ENCODE data around the gene UGGT1. TPM values are rescaled to one million over a fixed set of nuclear protein-coding genes. Genes with fewer than 3 reads are reported as not detected.

Gene UGGT1
- total RNA-seq, 1 experiment from 2014 or later: 51.8 TPM

GRCh38 chr2:128057334-128057733 lies 33.7 kb upstream of the UGGT1 start:
- Histone ChIP-seq H3K27ac (ENCODE audit: low read depth, low read length) (no peak overlapping the region), H3K36me3 (ENCODE audit: control insufficient read depth in 1 of 2, insufficient read depth in 2 of 2, low read length in 2 of 2) (no peaks in the 10 kb centered on the region), H3K9me2 (ENCODE audit: insufficient read depth) (no peaks in the 10 kb centered on the region), H3K27me3 (ENCODE audit: insufficient read depth, low read length) (no peaks in the 10 kb centered on the region), H3K9me3 (ENCODE audit: control insufficient read depth in 1 of 2, insufficient read depth in 1 of 2, low read depth in 1 of 2, low read length in 2 of 2) (no peaks in the 10 kb centered on the region), H2AFZ (ENCODE audit: low read depth, low read length, poor library complexity, severe bottlenecking) (no peak overlapping the region), H3K9ac (ENCODE audit: low read length) (no peak overlapping the region), H3K79me2 (ENCODE audit: insufficient read depth, low read length) (no peaks in the 10 kb centered on the region), H3K4me3 (replicated peaks in 1 of 2; ENCODE audit: low read depth in 1 of 2, low read length in 2 of 2) (no peak overlapping the region), H3K4me2 (ENCODE audit: low read length) (no peak overlapping the region), H4K20me1 (ENCODE audit: insufficient read depth) (no peaks in the 10 kb centered on the region), H3K4me1 (ENCODE audit: control insufficient read depth in 1 of 2, insufficient read depth in 2 of 2, low read length in 2 of 2) (no peaks in the 10 kb centered on the region)
- POLR2A ChIA-PET: no interaction called here
- ATAC-seq (no peak), DNase-seq (ENCODE audit: low read depth, low spot score) (no peak)
- intact Hi-C loops (cut with micrococcal nuclease): no loop called here
- TF ChIP-seq JUND (IDR thresholded peaks at IDR 0.05) (no peak), FOSL1 (IDR thresholded peaks at IDR 0.05; ENCODE audit: low read depth) (no peak), SIN3A (IDR thresholded peaks at IDR 0.05; ENCODE audit: low read depth) (no peak), CEBPB (IDR thresholded peaks at IDR 0.05; ENCODE audit: low read depth) (no peak), CTCF (IDR thresholded peaks at IDR 0.05 in 2 of 3, conservative IDR thresholded peaks at IDR 0.05 in 1 of 3; ENCODE audit: borderline replicate concordance in 1 of 3, insufficient read depth in 1 of 3, low read depth in 2 of 3, low read length in 2 of 3) (no peak), MAX (IDR thresholded peaks at IDR 0.05) (no peak), RAD21 (IDR thresholded peaks at IDR 0.05; ENCODE audit: low read depth) (no peak), EGR1 (IDR thresholded peaks at IDR 0.05; ENCODE audit: low read depth) (no peak), EZH2phosphoT487 (IDR thresholded peaks at IDR 0.05; ENCODE audit: borderline replicate concordance) (no peak), POLR2AphosphoS5 (IDR thresholded peaks at IDR 0.05; ENCODE audit: low read depth, low read length) (no peak), CBX3 (IDR thresholded peaks at IDR 0.05; ENCODE audit: low read depth) (no peak), SP1 (IDR thresholded peaks at IDR 0.05; ENCODE audit: low read depth) (no peak), ZBTB33 (IDR thresholded peaks at IDR 0.05; ENCODE audit: extremely low read depth, insufficient replicate concordance, low read length) (no peak), ZNF274 (IDR thresholded peaks at IDR 0.05; ENCODE audit: low read depth, low read length) (no peak), SRF (IDR thresholded peaks at IDR 0.05; ENCODE audit: low read depth) (no peak)
- RAD21 ChIA-PET (ENCODE audit: low non-redundant PET in 1 of 2, low total read pairs in 2 of 2, uncharacterized antibody in 2 of 2, unreplicated experiment in 2 of 2): no interaction called here
- CTCF ChIA-PET: no interaction called here
- no TSS peak for BruUV-seq (replicated peaks)

Measured in HCT116 (cell line).